ENCODE data around the gene FFAR4.

FFAR4 gene

DNA sequence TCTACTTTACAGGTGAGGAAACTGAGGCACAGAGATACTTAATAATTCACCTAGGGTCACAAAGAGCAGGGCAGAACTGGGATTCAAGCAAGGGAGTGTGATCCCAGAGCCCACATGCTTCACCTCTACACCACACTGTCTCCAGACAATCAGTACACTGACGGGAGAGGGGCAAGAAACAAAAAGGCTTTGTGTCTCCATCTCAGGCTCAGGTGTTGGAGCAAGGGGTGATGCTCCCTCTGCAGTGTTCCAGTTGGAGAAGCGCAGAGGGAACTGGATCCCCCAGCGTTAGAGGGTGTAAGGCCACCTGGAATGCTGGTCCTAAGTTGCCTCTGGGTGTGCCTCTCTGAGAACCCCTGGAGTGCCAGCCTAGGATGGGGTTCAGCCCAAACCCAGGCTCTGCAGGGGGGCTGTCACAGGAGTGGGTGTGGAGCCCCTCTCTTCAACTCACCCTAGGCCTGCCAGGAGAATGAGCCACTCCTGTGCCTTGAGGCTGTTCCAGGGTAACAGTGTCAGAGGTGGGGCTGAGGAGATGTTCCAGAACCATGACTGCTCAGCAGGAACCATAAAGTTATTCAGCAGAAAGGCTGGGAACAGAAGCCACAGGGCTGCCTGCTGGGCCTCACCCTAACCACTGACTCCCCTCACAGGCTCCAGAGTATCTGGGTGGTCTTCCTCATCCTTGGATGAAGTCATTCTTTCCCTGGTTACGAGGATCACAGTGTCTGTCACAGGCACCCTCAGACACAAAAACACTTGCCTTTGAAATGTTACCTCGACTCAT lies 29.1 kb downstream of the FFAR4 start:
- no peak overlapping the region for H3K27ac ChIP-seq
- TF ChIP-seq, protein P1, sequence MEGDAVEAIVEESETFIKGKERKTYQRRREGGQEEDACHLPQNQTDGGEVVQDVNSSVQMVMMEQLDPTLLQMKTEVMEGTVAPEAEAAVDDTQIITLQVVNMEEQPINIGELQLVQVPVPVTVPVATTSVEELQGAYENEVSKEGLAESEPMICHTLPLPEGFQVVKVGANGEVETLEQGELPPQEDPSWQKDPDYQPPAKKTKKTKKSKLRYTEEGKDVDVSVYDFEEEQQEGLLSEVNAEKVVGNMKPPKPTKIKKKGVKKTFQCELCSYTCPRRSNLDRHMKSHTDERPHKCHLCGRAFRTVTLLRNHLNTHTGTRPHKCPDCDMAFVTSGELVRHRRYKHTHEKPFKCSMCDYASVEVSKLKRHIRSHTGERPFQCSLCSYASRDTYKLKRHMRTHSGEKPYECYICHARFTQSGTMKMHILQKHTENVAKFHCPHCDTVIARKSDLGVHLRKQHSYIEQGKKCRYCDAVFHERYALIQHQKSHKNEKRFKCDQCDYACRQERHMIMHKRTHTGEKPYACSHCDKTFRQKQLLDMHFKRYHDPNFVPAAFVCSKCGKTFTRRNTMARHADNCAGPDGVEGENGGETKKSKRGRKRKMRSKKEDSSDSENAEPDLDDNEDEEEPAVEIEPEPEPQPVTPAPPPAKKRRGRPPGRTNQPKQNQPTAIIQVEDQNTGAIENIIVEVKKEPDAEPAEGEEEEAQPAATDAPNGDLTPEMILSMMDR (conservative IDR thresholded peaks at IDR 0.05): no peak

DNA sequence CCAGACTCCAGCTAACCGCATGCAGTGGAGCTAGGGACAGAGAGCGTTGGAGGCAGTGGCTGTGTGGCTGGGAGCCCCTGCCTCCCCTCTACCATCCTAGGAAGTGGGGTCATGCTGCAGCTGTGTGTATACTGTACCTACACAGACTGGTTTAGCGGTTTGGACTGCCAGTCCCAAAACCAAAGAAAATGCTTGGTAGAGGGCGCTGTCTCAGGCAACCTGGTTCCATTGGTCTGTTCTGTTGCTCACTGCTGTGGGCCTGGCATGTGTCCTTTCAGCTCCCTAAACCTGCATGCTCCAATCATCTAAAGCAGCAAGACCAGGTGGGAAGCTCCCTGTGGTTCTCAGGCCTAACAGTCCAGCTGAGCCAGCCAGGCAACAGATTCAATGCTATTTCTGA lies 30.1 kb downstream of the FFAR4 start:
- no peak overlapping the region for H3K27ac ChIP-seq
- TF ChIP-seq, protein P1 (conservative IDR thresholded peaks at IDR 0.05): no peak

DNA sequence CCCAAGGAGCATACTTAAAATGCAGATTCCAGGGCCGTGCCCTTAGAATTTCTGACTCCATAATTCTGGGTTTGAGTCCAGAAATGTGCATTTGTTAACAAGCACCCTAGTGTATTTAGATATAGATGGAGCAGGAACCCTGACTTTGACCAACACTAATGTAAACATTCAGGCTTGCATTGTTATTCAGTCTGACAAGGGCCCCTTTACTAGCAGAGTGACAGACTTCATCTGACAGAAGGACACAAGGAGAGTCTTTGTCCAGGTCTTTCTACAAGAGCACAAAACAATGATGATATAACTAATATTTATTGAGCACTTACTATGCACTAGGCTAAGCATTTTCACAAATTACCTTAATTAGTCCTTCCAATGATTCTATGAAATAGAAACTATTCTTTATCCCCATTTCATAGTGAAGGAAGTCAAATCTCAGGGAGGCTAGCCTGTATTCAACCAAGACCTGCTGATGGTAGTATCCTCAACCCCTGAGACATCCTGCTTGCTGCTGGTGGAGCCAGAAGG lies 30.7 kb downstream of the FFAR4 start:
- no peak overlapping the region for H3K27ac ChIP-seq
- TF ChIP-seq, protein P1 (conservative IDR thresholded peaks at IDR 0.05): no peak

DNA sequence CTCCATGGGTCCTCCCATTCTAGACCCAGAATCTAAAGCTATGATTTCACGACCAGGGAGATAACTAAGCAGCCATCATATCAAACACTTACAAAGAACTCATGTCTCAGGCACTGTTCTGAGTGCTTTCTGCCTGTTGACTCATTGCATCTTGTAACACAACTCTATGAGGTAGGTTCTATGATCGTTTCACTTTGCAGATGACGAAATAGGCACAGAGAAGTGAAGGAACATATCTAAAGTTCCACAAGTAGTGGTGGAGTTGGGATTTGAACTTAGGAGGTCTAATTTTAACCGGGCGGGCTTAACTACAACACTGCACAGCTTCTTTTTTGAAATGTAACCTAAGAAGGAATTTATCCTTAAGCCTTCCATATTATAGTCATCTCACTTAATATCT lies 31.7 kb downstream of the FFAR4 start:
- TF ChIP-seq, protein P1 (conservative IDR thresholded peaks at IDR 0.05): no peak
- no peak overlapping the region for H3K27ac ChIP-seq

DNA sequence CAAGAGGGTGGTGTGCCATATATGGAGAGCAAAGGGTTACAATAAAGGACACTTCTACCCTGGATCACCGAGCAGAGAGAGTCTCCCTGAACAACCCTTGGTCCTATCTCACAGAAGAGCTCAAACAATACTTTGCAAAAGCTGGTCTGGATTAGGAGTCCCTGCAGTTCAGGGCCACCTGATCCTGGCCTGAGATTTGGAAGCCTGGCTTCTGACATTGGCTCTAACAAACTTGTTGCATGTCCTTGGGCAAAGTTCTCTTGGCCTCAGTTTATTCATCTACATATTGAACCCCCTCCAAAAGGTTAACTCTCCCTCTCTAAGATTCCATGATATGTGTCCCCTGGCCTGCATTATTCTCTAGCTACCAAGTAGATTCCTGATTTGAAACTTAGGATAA lies 32.9 kb downstream of the FFAR4 start:
- H3K27ac ChIP-seq: no peak overlapping the region
- TF ChIP-seq, protein P1 (conservative IDR thresholded peaks at IDR 0.05): no peak

DNA sequence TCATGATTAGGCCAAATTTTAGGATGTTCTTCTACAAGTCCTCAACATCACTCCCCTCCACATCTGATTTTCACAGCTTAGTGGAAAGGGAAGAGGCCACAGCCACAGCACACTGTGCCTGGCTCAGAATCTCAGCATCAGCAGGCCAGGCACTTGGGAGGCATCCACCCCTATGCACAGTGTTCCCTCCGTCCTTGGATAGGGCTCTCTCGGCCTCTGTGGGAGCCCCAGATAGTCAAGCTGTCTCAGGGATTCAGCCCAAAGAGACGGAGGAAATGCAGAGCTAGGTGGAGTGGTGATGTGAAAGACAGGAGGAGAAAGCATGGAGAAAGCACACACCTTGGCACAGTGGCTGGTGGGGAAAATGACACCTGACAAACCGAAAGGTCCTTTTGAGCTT lies 33.3 kb downstream of the FFAR4 start:
- TF ChIP-seq, protein P1 (conservative IDR thresholded peaks at IDR 0.05): no peak
- H3K27ac ChIP-seq: no peak overlapping the region

DNA sequence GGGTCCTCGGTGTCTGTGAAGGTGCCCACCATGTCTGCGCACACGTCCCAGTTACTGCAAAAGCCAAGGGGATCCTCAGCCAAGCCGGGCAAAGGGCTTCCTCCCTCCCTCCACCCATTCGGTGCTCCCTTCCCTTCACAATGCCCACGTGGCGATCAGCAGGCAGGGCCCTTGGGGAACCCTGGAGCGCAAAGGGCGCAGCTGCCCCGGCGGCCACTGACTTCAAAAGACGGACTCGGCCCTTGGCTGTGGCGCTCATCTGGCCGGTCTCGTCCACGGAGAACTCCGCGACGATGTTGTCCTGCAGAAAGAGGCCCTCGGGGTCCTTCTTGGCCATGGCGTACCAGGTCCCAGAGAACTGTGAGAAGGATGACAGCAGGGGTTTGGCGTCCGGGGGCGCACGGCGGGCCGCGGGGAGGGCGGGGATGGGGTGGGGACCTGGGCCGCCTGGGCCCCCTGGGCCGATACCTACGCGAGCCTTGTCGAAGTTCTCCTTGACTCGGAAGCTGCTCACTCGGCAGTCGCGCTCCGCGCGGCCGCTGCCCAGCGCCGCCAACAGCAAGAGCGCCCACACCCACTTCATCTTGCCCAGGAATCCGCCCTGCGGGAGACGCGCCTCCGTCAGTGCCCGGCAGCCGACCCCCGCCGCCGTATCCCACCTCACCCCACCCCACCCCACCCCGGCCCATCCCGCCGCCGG lies 34.1 kb downstream of the FFAR4 start:
- no peak overlapping the region; the same call in 1 of the 2 replicates for H3K27ac ChIP-seq
- TF ChIP-seq, protein P1 (conservative IDR thresholded peaks at IDR 0.05): no peak

All from VCaP (cell line).